ENCODE results near the gene MCF2L.

GRCh38 chr13:112955956-112956355 is 13.1 kb upstream of the MCF2L start:
- TF ChIP-seq POLR2A (IDR thresholded peaks at IDR 0.05) (no peak), CTCF (IDR thresholded peaks at IDR 0.05) (no peak), POLR2AphosphoS5 (IDR thresholded peaks at IDR 0.05) (no peak)
